GM12878 (cell line): ENCODE measurements around the gene ETV1. TPM values are rescaled to one million over a fixed set of nuclear protein-coding genes. Genes with fewer than 3 reads are reported as not detected.

Source experiments
- ATAC-seq: fragments of 200-7000 bp; cut with Tn5 transposase; 3 replicates; pipeline ENCODE4 v1.9.1; 2020; ENCODE audit warnings: mild to moderate bottlenecking, moderate library complexity
- BruUV-seq: library from RNA; stranded (reverse); fragments of 400-500 nt; replicated peaks from 2 replicates; lab custom pipeline; 2021; lab: Mats Ljungman, UMichigan
- CTCF ChIA-PET: fragments of 300-600 bp; sonication (Branson Sonifier 250); formaldehyde crosslinking; extraction: SDS; loops from one replicate; lab custom pipeline; 2021; ENCODE audit warnings: inconsistent platforms; lab: Yijun Ruan, JAX
- POLR2A ChIA-PET: fragments of 350-600 bp; formaldehyde crosslinking; extraction: SDS; loops from one replicate; lab custom pipeline; 2021; ENCODE audit warnings: inconsistent platforms; lab: Charles Lee
- RAD21 ChIA-PET: fragments of 300-600 bp; sonication (Branson Sonifier 250); formaldehyde crosslinking; loops from one replicate; lab custom pipeline; 2023; ENCODE audit warnings: antibody characterized with exemption; ENCODE audit not compliant: unreplicated experiment; lab: Charles Lee
- SMC1A ChIA-PET: fragments of 300-600 bp; sonication (Branson Sonifier 250); formaldehyde crosslinking; loops from one replicate; lab custom pipeline; 2023; ENCODE audit not compliant: unreplicated experiment, uncharacterized antibody; lab: Charles Lee
- DNase-seq: peaks from one replicate; pipeline ENCODE4 v3.0.0-alpha.2; 2011; ENCODE audit warnings: low read depth, low spot score
- FAIRE-seq: peaks from 3 replicates; lab custom pipeline; 2011; peaks lifted over from hg19 to GRCh38; lab: Jason Lieb, UNC
- H2AFZ ChIP-seq: 2 replicates; pipeline ENCODE4 v1.6.0; 2011; ENCODE audit warnings: low read depth, low read length, control low read depth; ENCODE audit not compliant: control insufficient read depth
- H3K27ac ChIP-seq: 2 replicates; pipeline ENCODE4 v1.5.1; 2011; ENCODE audit warnings: control low read depth; ENCODE audit not compliant: control insufficient read depth, insufficient read depth
- H3K27me3 ChIP-seq, 2 experiments: replicated peaks in 1 of 2; 2 replicates each; pipeline versions ENCODE4 v1.6.0 to v1.6.1; 2011; ENCODE audit warnings: low read length in 1 of 2; ENCODE audit not compliant: control insufficient read depth in 2 of 2, insufficient read depth in 2 of 2
- H3K36me3 ChIP-seq, 2 experiments: 2 replicates each; pipeline ENCODE4 v1.5.1; 2011; ENCODE audit warnings: low read length in 1 of 2; ENCODE audit not compliant: control insufficient read depth in 2 of 2, insufficient read depth in 2 of 2
- H3K4me1 ChIP-seq: 2 replicates; pipeline ENCODE4 v1.6.1; 2011; ENCODE audit warnings: mild to moderate bottlenecking, low read length, moderate library complexity, mixed read lengths; ENCODE audit not compliant: control insufficient read depth, insufficient read depth
- H3K4me2 ChIP-seq: 2 replicates; pipeline ENCODE4 v1.6.0; 2011; ENCODE audit warnings: control low read depth; ENCODE audit not compliant: control insufficient read depth, insufficient read depth
- H3K4me3 ChIP-seq: fragments of 200-600 bp; sonication (generic); 2 replicates; pipeline ENCODE4 v1.5.1; 2016
- H3K79me2 ChIP-seq: 2 replicates; pipeline ENCODE4 v1.6.0; 2011; ENCODE audit warnings: low read length; ENCODE audit not compliant: control insufficient read depth, insufficient read depth
- H3K9ac ChIP-seq: 2 replicates; pipeline ENCODE4 v1.8.0; 2011; ENCODE audit warnings: low read length, control low read depth, mixed read lengths; ENCODE audit not compliant: control insufficient read depth, insufficient read depth
- H3K9me3 ChIP-seq: replicated peaks from 3 replicates; pipeline ENCODE4 v1.5.1; 2011; ENCODE audit warnings: mild to moderate bottlenecking, low read length; ENCODE audit not compliant: control insufficient read depth, insufficient read depth
- H4K20me1 ChIP-seq: 2 replicates; pipeline ENCODE4 v1.6.0; 2011; ENCODE audit not compliant: control insufficient read depth, insufficient read depth
- BRCA1 ChIP-seq: IDR thresholded peaks from 2 replicates; pipeline ENCODE4 v1.6.1; 2011; ENCODE audit warnings: low read depth, low read length, improper control_type of control experiment
- HCFC1 ChIP-seq: fragments of 150-350 bp; IDR thresholded peaks from 2 replicates; pipeline ENCODE4 v1.6.1; 2014; ENCODE audit warnings: low read length
- IKZF1 ChIP-seq: fragments of 450-650 bp; conservative IDR thresholded peaks from 2 replicates; pipeline ENCODE4 v1.6.1; 2017; ENCODE audit warnings: antibody characterized with exemption, mild to moderate bottlenecking
- KLF5 ChIP-seq: fragments of 450-650 bp; IDR thresholded peaks from 2 replicates; pipeline ENCODE4 v1.6.1; 2014; ENCODE audit warnings: mild to moderate bottlenecking; ENCODE audit not compliant: partially characterized antibody
- POU2F2 ChIP-seq: IDR thresholded peaks from 3 replicates; pipeline ENCODE4 v1.6.1; 2011; ENCODE audit warnings: low read depth, mild to moderate bottlenecking, low read length, borderline replicate concordance
- RFX5 ChIP-seq: IDR thresholded peaks from 2 replicates; pipeline ENCODE4 v1.6.1; 2011; ENCODE audit warnings: low read depth, low read length, improper control_type of control experiment
- RUNX3 ChIP-seq: IDR thresholded peaks from 2 replicates; pipeline ENCODE4 v1.6.1; 2012; ENCODE audit warnings: low read length, inconsistent platforms
- TARDBP ChIP-seq: IDR thresholded peaks from 2 replicates; pipeline ENCODE4 v1.6.1; 2016; ENCODE audit warnings: borderline replicate concordance
- ZNF207 ChIP-seq: fragments of 450-650 bp; IDR thresholded peaks from 2 replicates; pipeline ENCODE4 v1.6.1; 2014; ENCODE audit warnings: antibody characterized with exemption, mild to moderate bottlenecking, borderline replicate concordance
- ZNF384 ChIP-seq: IDR thresholded peaks from 2 replicates; pipeline ENCODE4 v1.6.1; 2012; ENCODE audit warnings: low read depth, mild to moderate bottlenecking, low read length, improper control_type of control experiment, borderline replicate concordance
- whole genome bisulfite sequencing: methylation state at CpG from one replicate; pipeline ENCODE4 v1.1.6; 2016; ENCODE audit warnings: low lambda C conversion rate; ENCODE audit not compliant: insufficient replicate concordance, insufficient coverage; ENCODE audit errors: missing lambda C conversion rate; 5-methylcytosine and 5-hydroxymethylcytosine counted together
- in situ Hi-C: fragments of 300-500 bp; cut with MboI; formaldehyde crosslinking; loops from 9 replicates; pipeline ENCODE4 v1.14.3; 2018; ENCODE audit warnings: mixed read lengths
- intact Hi-C: fragments of 100-400 bp; cut with micrococcal nuclease; formaldehyde crosslinking; loops from one replicate; pipeline ENCODE4 v1.14.2; 2022; ENCODE audit not compliant: unreplicated experiment
- polyA plus RNA-seq, 11 experiments: library from polyadenylated mRNA; depleted of rRNA in 4 of 11; unstranded in 6 of 11; stranded (reverse) in 5 of 11; fragments of >200 nt; fragmentation: Nextera tagmentation in 4 of 11; fragmentation: Illumina TruSeq in 1 of 11; extraction: Ambion mirVana in 4 of 11; extraction: Trizol in 1 of 11; gene quantifications; 1 replicate in 1 of 11; 2 replicates in 10 of 11; pipeline versions ENCODE4 v1.2.1 to v1.2.3, GENCODE V29; 2011 to 2016; ENCODE audit warnings: inconsistent platforms in 2 of 11, missing spikeins in 2 of 11, low read depth in 1 of 11
- total RNA-seq, 4 experiments: library from RNA; depleted of rRNA in 3 of 4; stranded (reverse); fragments of >200 nt in 3 of 4; fragmentation: Illumina TruSeq in 1 of 4; extraction: Trizol in 1 of 4; gene quantifications; 2 replicates each; pipeline versions ENCODE4 v1.2.1 to v1.2.3, GENCODE V29; 2013 to 2021

Gene ETV1
- total and polyA plus RNA-seq, 10 of the 15 experiments (the other 5 are each of a cell fraction or from before 2014, with no cell fraction given): 0.03 to 9.3 (median 0.16) TPM; not detected in 4

DNA sequence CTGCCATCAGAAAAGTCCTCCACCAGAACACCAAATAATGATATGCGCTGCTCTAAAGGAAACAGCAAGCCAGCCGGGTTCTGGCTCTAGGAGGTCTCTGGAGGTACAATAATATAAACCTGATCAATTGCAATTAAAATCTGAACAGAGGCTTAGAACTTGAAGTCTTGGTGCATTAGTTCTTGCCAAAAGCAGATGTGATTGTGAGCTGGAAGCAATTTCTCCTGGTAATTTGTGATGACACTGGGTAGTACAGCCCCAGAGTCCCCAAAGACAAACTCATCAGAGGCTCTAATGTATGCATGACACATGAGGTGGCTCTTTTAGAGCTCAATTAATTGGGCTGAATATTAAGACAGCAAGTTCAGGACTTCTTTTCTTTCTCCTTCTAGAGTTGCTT lies 3.3 kb downstream of the ETV1 start:
- Histone ChIP-seq H3K27ac (no peak overlapping the region), H3K36me3 (no peaks in the 10 kb centered on the region), H3K27me3 (no peaks in the 10 kb centered on the region; a peak in 2 of 4 replicates), H3K4me1 (no peaks in the 10 kb centered on the region), H4K20me1 (no peaks in the 10 kb centered on the region), H3K9ac (no peak overlapping the region), H3K9me3 (no peaks in the 10 kb centered on the region; the same call in 2 of the 3 replicates), H3K4me3 (no peak overlapping the region), H3K79me2 (no peaks in the 10 kb centered on the region), H3K4me2 (no peak overlapping the region), H2AFZ (no peak overlapping the region)
- RAD21 ChIA-PET: no interaction called here
- DNase-seq (no peak), ATAC-seq (no peak), FAIRE-seq (no peak)
- SMC1A ChIA-PET: interaction anchor here (1.1 kb wide), 1 partner anchor 26 kb away, joined by 3 read pairs; no protein-coding TSS in a partner anchor
- BruUV-seq: no TSS peak
- 0% methylated on average over 2 of the region's 2 CpGs for WGBS
- intact Hi-C loops (no loop called here), in situ Hi-C loops (no loop called here)
- TF ChIP-seq IKZF1 (no peak), KLF5 (no peak), TARDBP (no peak), HCFC1 (no peak), POU2F2 (no peak), RUNX3 (no peak), RFX5 (no peak), BRCA1 (no peak), ZNF207 (no peak), ZNF384 (no peak)
- POLR2A ChIA-PET: no interaction called here
- CTCF ChIA-PET: no interaction called here
